Activated CD8-positive, alpha-beta memory T cell treated with anti-CD3 and anti-CD28 coated beads, Interleukin-2, amount 10 ng/mL, durations not matched to agents 7 days and 5 days (primary cell): ENCODE measurements around the gene CYP11A1. TPM values are rescaled to one million over a fixed set of nuclear protein-coding genes. Genes with fewer than 3 reads are reported as not detected.
"Not testable (repeated sequence)": the region's sequence is repeated elsewhere in the genome, so short reads cannot be mapped to it uniquely, and the experiment has no call there.

Experiments
- ATAC-seq: fragments of 150-1000 bp; cut with Tn5 transposase; one replicate; pipeline ENCODE4 v1.10.0; 2021; ENCODE audit warnings: moderate library complexity
- CTCF ChIA-PET: fragments of 350-600 bp; sonication (Branson Sonifier 250); formaldehyde crosslinking; loops from one replicate; lab custom pipeline; 2021; ENCODE audit warnings: antibody characterized with exemption; lab: Charles Lee
- DNase-seq: peaks from one replicate; pipeline ENCODE4 v3.0.0-alpha.2; 2020
- H3K27ac Mint-ChIP-seq: one replicate; pipeline ENCODE4 v1.8.0; 2021; ENCODE audit warnings: mild to moderate bottlenecking, mixed read lengths
- H3K27me3 Mint-ChIP-seq: one replicate; pipeline ENCODE4 v1.8.0; 2021; ENCODE audit warnings: mixed read lengths
- H3K36me3 Mint-ChIP-seq: one replicate; pipeline ENCODE4 v1.8.0; 2021; ENCODE audit warnings: mild to moderate bottlenecking, mixed read lengths
- H3K4me1 Mint-ChIP-seq: one replicate; pipeline ENCODE4 v1.8.0; 2021; ENCODE audit warnings: mixed read lengths
- H3K4me3 Mint-ChIP-seq: one replicate; pipeline ENCODE4 v1.8.0; 2021; ENCODE audit warnings: mild to moderate bottlenecking, moderate library complexity, mixed read lengths
- H3K9me3 Mint-ChIP-seq: one replicate; pipeline ENCODE4 v1.8.0; 2022; ENCODE audit warnings: low read depth, mixed read lengths
- total RNA-seq, 2 experiments: library from RNA; stranded (reverse); gene quantifications; one replicate each; pipeline ENCODE4 v1.2.3, GENCODE V29; 2021

The CYP11A1 gene
- total RNA-seq, 2 experiments from 2014 or later, result 0.55 TPM; not detected in 1

- ATAC-seq, H3K36me3 Mint-ChIP-seq, DNase-seq, H3K9me3 Mint-ChIP-seq, H3K4me3 Mint-ChIP-seq, H3K27me3 Mint-ChIP-seq: not testable (repeated sequence)
- H3K27ac Mint-ChIP-seq, result peak overlapping the region; percentile 18
- CTCF ChIA-PET, result interaction anchor here (1.1 to 1.5 kb wide), 2 partner anchors 10 to 45 kb away, joined by 4 to 5 read pairs; partner anchors contain the start of gene SEMA7A
- peaks cover 45% of the 10 kb centered on the region for H3K4me1 Mint-ChIP-seq
Measured at GRCh38 chr15:74390049-74390646, 22.7 kb upstream of the CYP11A1 start.

GRCh38 chr15:74389241-74390048 lies 22.0 kb upstream of the CYP11A1 start:
- CTCF ChIA-PET, result interaction anchor here (1.1 to 1.9 kb wide), 5 partner anchors 11 to 50 kb away, joined by 4 to 10 read pairs (median 5); partner anchors contain the start of gene SEMA7A
- no peak overlapping the region for H3K27ac Mint-ChIP-seq
- no peak for DNase-seq
- H3K36me3 Mint-ChIP-seq, result no peaks in the 10 kb centered on the region
- H3K27me3 Mint-ChIP-seq, result no peaks in the 10 kb centered on the region
- ATAC-seq, result no peak
- peaks cover 51% of the 10 kb centered on the region for H3K4me1 Mint-ChIP-seq
- no peaks in the 10 kb centered on the region for H3K9me3 Mint-ChIP-seq
- H3K4me3 Mint-ChIP-seq, result no peak overlapping the region

- H3K27ac Mint-ChIP-seq, result no peak overlapping the region
- no peak for DNase-seq
- ATAC-seq, result no peak
Measured at GRCh38 chr15:74388363-74388951, 21.0 kb upstream of the CYP11A1 start.

GRCh38 chr15:74387621-74388362 lies 20.3 kb upstream of the CYP11A1 start:
- peaks cover 56% of the 10 kb centered on the region for H3K4me1 Mint-ChIP-seq

More at GRCh38 chr15:74388363-74388951, 21.0 kb upstream of the CYP11A1 start:
- H3K9me3 Mint-ChIP-seq, result no peaks in the 10 kb centered on the region
- H3K27me3 Mint-ChIP-seq, result no peaks in the 10 kb centered on the region
- no peak overlapping the region for H3K4me3 Mint-ChIP-seq
- CTCF ChIA-PET, result interaction anchor here (1.4 to 1.9 kb wide), 4 partner anchors 11 to 51 kb away, joined by 4 to 10 read pairs (median 5); no protein-coding TSS in a partner anchor
- H3K4me1 Mint-ChIP-seq, result peaks cover 53% of the 10 kb centered on the region
- no peaks in the 10 kb centered on the region for H3K36me3 Mint-ChIP-seq

GRCh38 chr15:74387141-74387541 lies 19.7 kb upstream of the CYP11A1 start:
- Mint-ChIP-seq H3K4me1 (peaks cover 58% of the 10 kb centered on the region), H3K27ac (no peak overlapping the region), H3K36me3 (no peaks in the 10 kb centered on the region), H3K9me3 (no peaks in the 10 kb centered on the region), H3K4me3 (no peak overlapping the region), H3K27me3 (no peaks in the 10 kb centered on the region)
- DNase-seq (no peak), ATAC-seq (no peak)
- CTCF ChIA-PET, result interaction anchor here (1.7 to 18.5 kb wide), 2 partner anchors 13 to 49 kb away, joined by 4 to 668 read pairs; partner anchors contain the start of gene SEMA7A

More at GRCh38 chr15:74387621-74388362, 20.3 kb upstream of the CYP11A1 start:
- DNase-seq (no peak), ATAC-seq (no peak)
- CTCF ChIA-PET, result interaction anchor here (1.4 to 18.5 kb wide), 5 partner anchors 12 to 51 kb away, joined by 4 to 668 read pairs (median 5); partner anchors contain the start of gene SEMA7A
- no peak overlapping the region for H3K4me3 Mint-ChIP-seq
- H3K27me3 Mint-ChIP-seq, result no peaks in the 10 kb centered on the region
- H3K27ac Mint-ChIP-seq, result no peak overlapping the region
- no peaks in the 10 kb centered on the region for H3K9me3 Mint-ChIP-seq
- no peaks in the 10 kb centered on the region for H3K36me3 Mint-ChIP-seq

- H3K4me1 Mint-ChIP-seq, result peaks cover 58% of the 10 kb centered on the region
Measured at GRCh38 chr15:74386496-74387140, 19.2 kb upstream of the CYP11A1 start.

GRCh38 chr15:74385733-74386132 lies 18.3 kb upstream of the CYP11A1 start:
- H3K9me3 Mint-ChIP-seq, result no peaks in the 10 kb centered on the region
- peaks cover 50% of the 10 kb centered on the region for H3K4me1 Mint-ChIP-seq
- ATAC-seq (no peak), DNase-seq (no peak)
- H3K4me3 Mint-ChIP-seq, result no peak overlapping the region
- CTCF ChIA-PET, result interaction anchor here (0.7 to 18.5 kb wide), 11 partner anchors 8 to 418 kb away, joined by 3 to 668 read pairs (median 11); partner anchors contain the start of genes SEMA7A and UBL7
- H3K27me3 Mint-ChIP-seq, result no peaks in the 10 kb centered on the region
- no peaks in the 10 kb centered on the region for H3K36me3 Mint-ChIP-seq
- peak overlapping the region; percentile 100 for H3K27ac Mint-ChIP-seq

More at GRCh38 chr15:74386496-74387140, 19.2 kb upstream of the CYP11A1 start:
- no peaks in the 10 kb centered on the region for H3K36me3 Mint-ChIP-seq
- no peaks in the 10 kb centered on the region for H3K27me3 Mint-ChIP-seq
- no peak for DNase-seq
- CTCF ChIA-PET, result interaction anchor here (3.1 to 18.5 kb wide), 4 partner anchors 10 to 49 kb away, joined by 19 to 668 read pairs (median 86); partner anchors contain the start of gene SEMA7A
- H3K4me3 Mint-ChIP-seq, result no peak overlapping the region
- peak overlapping the region; percentile 61 for H3K27ac Mint-ChIP-seq
- H3K9me3 Mint-ChIP-seq, result no peaks in the 10 kb centered on the region
- no peak for ATAC-seq

GRCh38 chr15:74384881-74385643 lies 17.6 kb upstream of the CYP11A1 start:
- ATAC-seq, result peak; percentile 86
- Mint-ChIP-seq H3K4me1 (peaks cover 48% of the 10 kb centered on the region), H3K27ac (peak overlapping the region; percentile 100), H3K9me3 (no peaks in the 10 kb centered on the region), H3K4me3 (no peak overlapping the region), H3K36me3 (no peaks in the 10 kb centered on the region), H3K27me3 (no peaks in the 10 kb centered on the region)
- DNase-seq, result peak; percentile 87
- CTCF ChIA-PET, result interaction anchor here (0.7 to 18.5 kb wide), 15 partner anchors 9 to 418 kb away, joined by 3 to 668 read pairs (median 7); partner anchors contain the start of genes SEMA7A and UBL7

- no peak for DNase-seq
- H3K27ac Mint-ChIP-seq, result peak overlapping the region; percentile 100
- ATAC-seq, result peak; percentile 7
- H3K36me3 Mint-ChIP-seq, result no peaks in the 10 kb centered on the region
- CTCF ChIA-PET, result interaction anchor here (0.7 to 18.5 kb wide), 14 partner anchors 9 to 250 kb away, joined by 3 to 668 read pairs (median 8); partner anchors contain the start of genes SEMA7A and UBL7
- H3K27me3 Mint-ChIP-seq, result no peaks in the 10 kb centered on the region
- peaks cover 48% of the 10 kb centered on the region for H3K4me1 Mint-ChIP-seq
- no peak overlapping the region for H3K4me3 Mint-ChIP-seq
- H3K9me3 Mint-ChIP-seq, result no peaks in the 10 kb centered on the region
Measured at GRCh38 chr15:74384566-74384880, 17.1 kb upstream of the CYP11A1 start.

- Mint-ChIP-seq H3K27me3 (no peaks in the 10 kb centered on the region), H3K9me3 (no peaks in the 10 kb centered on the region), H3K27ac (peak overlapping the region; percentile 100), H3K4me1 (peaks cover 53% of the 10 kb centered on the region), H3K36me3 (no peaks in the 10 kb centered on the region), H3K4me3 (peak overlapping the region; percentile 3)
- CTCF ChIA-PET, result interaction anchor here (0.6 to 18.5 kb wide), 16 partner anchors 10 to 249 kb away, joined by 3 to 668 read pairs (median 6); partner anchors contain the start of genes ARID3B, SEMA7A and UBL7
- DNase-seq, result peak; percentile 75
- peak; percentile 50 for ATAC-seq
Measured at GRCh38 chr15:74383695-74384565, 16.5 kb upstream of the CYP11A1 start.
